Myocyte (in vitro differentiated cells): Measurements from ENCODE around the gene HSD17B12. TPM values are rescaled to one million over a fixed set of nuclear protein-coding genes. Genes with fewer than 3 reads are reported as not detected.
A peak's percentile ranks its signal among the peaks of the same experiment; 100 is the strongest.

Experiments used
- DNase-seq: peaks from one replicate; pipeline ENCODE4 v3.0.0-alpha.2; 2012; ENCODE audit warnings: low read depth
- total RNA-seq: library from RNA; depleted of rRNA; stranded (reverse); fragments of >200 nt; gene quantifications from 2 replicates; pipeline ENCODE4 v1.2.3, GENCODE V29; 2014

Gene HSD17B12
- total RNA-seq, 1 donor from 2014 or later = 82.2 TPM

- DNase-seq = no peak
These were observed 116.8 kb downstream of the HSD17B12 start for GRCh38 chr11:43797337-43797736.

- no peak for DNase-seq
These were observed 117.3 kb downstream of the HSD17B12 start for GRCh38 chr11:43797866-43798265.

GRCh38 chr11:43802509-43802908, 122.0 kb downstream of the HSD17B12 start:
- DNase-seq = no peak

- no peak for DNase-seq
These were observed 123.2 kb downstream of the HSD17B12 start for GRCh38 chr11:43803766-43804165.

GRCh38 chr11:43806976-43807375, 126.4 kb downstream of the HSD17B12 start:
- no peak for DNase-seq

GRCh38 chr11:43810929-43811596, 130.5 kb downstream of the HSD17B12 start:
- peak; percentile 42 for DNase-seq

GRCh38 chr11:43812471-43812870, 131.9 kb downstream of the HSD17B12 start:
- no peak for DNase-seq

GRCh38 chr11:43818220-43818619, 137.7 kb downstream of the HSD17B12 start:
- DNase-seq = no peak

GRCh38 chr11:43819926-43820325, 139.4 kb downstream of the HSD17B12 start:
- no peak for DNase-seq

GRCh38 chr11:43823316-43823715, 142.8 kb downstream of the HSD17B12 start:
- DNase-seq = no peak

- no peak for DNase-seq
These were observed 143.3 kb downstream of the HSD17B12 start for GRCh38 chr11:43823851-43824250.

GRCh38 chr11:43825217-43825816, 144.8 kb downstream of the HSD17B12 start:
- DNase-seq = peak; percentile 41

GRCh38 chr11:43830928-43831440, 150.4 kb downstream of the HSD17B12 start:
- DNase-seq = peak; percentile 98

GRCh38 chr11:43832536-43832935, 152.0 kb downstream of the HSD17B12 start:
- DNase-seq = no peak

- DNase-seq = peak; percentile 25
These were observed 153.1 kb downstream of the HSD17B12 start for GRCh38 chr11:43833657-43834073.

- DNase-seq = no peak
These were observed 153.7 kb downstream of the HSD17B12 start for GRCh38 chr11:43834286-43834685.

- DNase-seq = no peak
These were observed 154.6 kb downstream of the HSD17B12 start for GRCh38 chr11:43835104-43835503.

- DNase-seq = peak; percentile 61
These were observed 157.3 kb downstream of the HSD17B12 start for GRCh38 chr11:43837879-43838278.

- no peak for DNase-seq
These were observed 161.5 kb downstream of the HSD17B12 start for GRCh38 chr11:43842021-43842420.

GRCh38 chr11:43845816-43846215, 165.3 kb downstream of the HSD17B12 start:
- DNase-seq = no peak

- peak; percentile 74 for DNase-seq
These were observed 171.6 kb downstream of the HSD17B12 start for GRCh38 chr11:43852057-43852636.

- no peak for DNase-seq
These were observed 173.2 kb downstream of the HSD17B12 start for GRCh38 chr11:43853781-43854180.
